ENCODE measurements around the gene SLC30A10. TPM values are rescaled to one million over a fixed set of nuclear protein-coding genes. Genes with fewer than 3 reads are reported as not detected.
"Not testable (repeated sequence)": the region's sequence is repeated elsewhere in the genome, so short reads cannot be mapped to it uniquely, and the experiment has no call there.

Gene SLC30A10
- total RNA-seq, 1 donor from 2014 or later: 0.12 TPM

GRCh38 chr1:219880765-219881457 is 47.4 kb downstream of the SLC30A10 start:
- no peak for DNase-seq (ENCODE audit: low read depth)
- no peak for TF ChIP-seq CTCF (conservative IDR thresholded peaks at IDR 0.05; ENCODE audit: low read depth, low read length)
- H3K4me3 ChIP-seq (ENCODE audit: low read depth, low read length): no peak overlapping the region

DNA sequence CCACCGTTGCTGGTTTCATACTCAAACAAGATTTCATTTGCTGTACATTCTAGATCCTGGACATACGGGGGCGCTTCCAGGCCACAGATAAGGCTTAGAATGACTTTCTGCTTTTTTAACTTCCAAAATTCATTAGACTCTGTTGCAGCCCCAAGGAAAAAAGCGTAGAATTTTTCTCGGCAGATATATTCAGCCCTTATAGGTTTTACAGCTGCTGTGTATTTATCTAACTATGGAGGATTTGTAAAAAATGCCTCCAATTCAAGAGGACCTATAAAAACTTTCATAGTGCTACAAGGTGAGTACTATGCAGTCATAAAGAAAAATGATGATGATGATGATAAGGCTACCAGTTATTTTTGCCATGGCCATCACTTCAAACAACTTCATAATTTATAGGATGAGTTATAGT is 51.6 kb downstream of the SLC30A10 start:
- no peak for DNase-seq (ENCODE audit: low read depth)
- peak; percentile 45 for TF ChIP-seq CTCF (conservative IDR thresholded peaks at IDR 0.05; ENCODE audit: low read depth, low read length)
- no peak overlapping the region for H3K4me3 ChIP-seq (ENCODE audit: low read depth, low read length)

DNA sequence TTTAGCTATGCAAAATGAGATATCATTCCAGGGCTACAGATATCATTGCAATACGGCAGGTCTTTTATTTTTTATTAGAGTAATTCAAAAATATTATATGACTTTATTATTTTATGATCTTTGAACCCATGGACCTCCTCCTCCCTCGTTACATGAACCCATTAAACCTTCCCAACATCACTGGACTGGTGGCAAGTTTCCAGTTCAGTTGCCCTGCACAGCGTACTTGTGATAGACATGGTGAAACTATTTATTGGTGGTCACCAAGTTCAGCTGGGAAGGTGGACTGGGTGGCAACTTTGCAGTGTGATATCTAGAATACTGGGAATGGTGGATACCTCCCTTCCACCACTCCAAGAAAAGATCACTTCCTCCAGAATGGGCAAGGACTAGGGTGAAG is 52.5 kb downstream of the SLC30A10 start:
- no peak overlapping the region for H3K4me3 ChIP-seq (ENCODE audit: low read depth, low read length)
- TF ChIP-seq CTCF (conservative IDR thresholded peaks at IDR 0.05; ENCODE audit: low read depth, low read length): no peak
- DNase-seq (ENCODE audit: low read depth): no peak

GRCh38 chr1:219872538-219872937 is 55.8 kb downstream of the SLC30A10 start:
- DNase-seq (ENCODE audit: low read depth); H3K4me3 ChIP-seq (ENCODE audit: low read depth, low read length): not testable (repeated sequence)

DNA sequence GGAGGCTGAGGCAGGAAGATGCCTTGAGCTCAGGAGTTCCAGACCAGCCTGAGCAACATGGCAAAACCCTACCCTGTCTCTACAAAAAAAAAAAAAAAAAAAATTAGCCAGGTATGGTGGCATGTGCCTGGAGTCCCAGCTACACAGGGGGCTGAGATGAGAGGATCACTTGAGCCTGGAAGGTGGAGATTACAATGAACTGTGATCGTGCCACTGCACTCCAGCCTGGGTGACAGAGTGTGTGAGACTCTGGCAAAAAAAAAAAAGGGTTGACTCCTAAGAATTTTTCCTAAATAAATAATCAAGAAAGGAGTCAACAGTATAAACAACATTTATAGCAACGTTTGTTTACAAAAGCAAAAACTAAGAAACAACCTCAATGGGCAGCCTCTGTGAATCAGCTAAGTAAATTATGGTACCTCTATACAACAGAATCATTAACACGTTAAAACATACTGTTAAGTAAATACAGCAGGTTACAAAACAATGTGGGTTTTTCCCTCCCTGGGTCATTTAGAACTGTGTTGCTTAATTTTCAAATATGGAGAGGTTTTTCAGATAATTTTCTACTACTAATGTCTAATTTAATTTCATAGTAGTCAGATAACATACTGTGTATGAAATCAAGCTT is 56.8 kb downstream of the SLC30A10 start:
- DNase-seq (ENCODE audit: low read depth): no peak
- TF ChIP-seq CTCF (conservative IDR thresholded peaks at IDR 0.05; ENCODE audit: low read depth, low read length): no peak
- no peak overlapping the region for H3K4me3 ChIP-seq (ENCODE audit: low read depth, low read length)

DNA sequence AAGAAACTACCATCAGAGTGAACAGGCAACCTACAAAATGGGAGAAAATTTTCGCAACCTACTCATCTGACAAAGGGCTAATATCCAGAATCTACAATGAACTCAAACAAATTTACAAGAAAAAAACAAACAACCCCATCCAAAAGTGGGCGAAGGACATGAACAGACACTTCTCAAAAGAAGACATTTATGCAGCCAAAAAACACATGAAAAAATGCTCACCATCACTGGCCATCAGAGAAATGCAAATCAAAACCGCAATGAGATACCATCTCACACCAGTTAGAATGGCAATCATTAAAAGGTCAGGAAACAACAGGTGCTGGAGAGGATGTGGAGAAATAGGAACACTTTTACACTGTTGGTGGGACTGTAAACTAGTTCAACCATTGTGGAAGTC is 59.7 kb downstream of the SLC30A10 start:
- not testable (repeated sequence) for DNase-seq (ENCODE audit: low read depth); H3K4me3 ChIP-seq (ENCODE audit: low read depth, low read length)

Other genes starting within 250 kb of the SLC30A10 start
- 63.8 and 80.3 TPM in 2 replicates for gene EPRS1, start 117.9 kb upstream of the SLC30A10 start, total RNA-seq
- gene BPNT1, start 161.2 kb upstream of the SLC30A10 start, total RNA-seq: 32.4 and 35.0 TPM in 2 replicates
- gene IARS2, start 165.6 kb upstream of the SLC30A10 start, total RNA-seq: 74.1 and 99.6 TPM in 2 replicates

Measured in epithelial cell of proximal tubule (primary cell).